ENCODE data around the gene CDK15. TPM values are rescaled to one million over a fixed set of nuclear protein-coding genes. Genes with fewer than 3 reads are reported as not detected.

CDK15 gene
- total RNA-seq, 2 donors from 2014 or later = 0.47 to 0.72 TPM

DNA sequence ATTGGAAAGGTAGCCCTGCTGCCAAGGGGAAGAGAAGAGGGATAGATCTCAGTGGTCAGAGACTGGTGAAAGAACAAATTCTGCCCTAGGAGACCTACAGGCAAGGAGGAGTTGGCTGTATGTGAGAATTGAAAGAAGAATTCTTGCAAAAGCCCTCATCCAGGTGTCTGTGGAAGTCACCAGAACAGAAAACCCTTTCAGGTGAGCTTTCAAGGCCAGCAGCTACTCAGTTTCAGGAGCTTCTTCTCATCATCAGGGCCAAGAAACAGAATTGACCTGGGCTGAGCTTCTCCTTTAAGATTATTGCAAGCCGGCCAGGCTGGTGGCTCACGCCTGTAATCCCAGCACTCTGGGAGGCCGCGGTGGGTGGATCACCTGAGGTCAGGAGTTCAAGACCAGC lies 110.2 kb downstream of the CDK15 start:
- Histone ChIP-seq H3K4me1 (no peaks in the 10 kb centered on the region), H3K4me3 (no peak overlapping the region), H3K9ac (ENCODE audit: low read depth in 2 of 2, low read length in 2 of 2) (no peak overlapping the region), H3K36me3 (no peaks in the 10 kb centered on the region), H3K27me3 (no peaks in the 10 kb centered on the region), H3K27ac (no peak overlapping the region), H3K9me3 (no peaks in the 10 kb centered on the region)
- intact Hi-C loops (cut with DNase I) = no loop called here
- no peak for TF ChIP-seq CTCF (IDR thresholded peaks at IDR 0.05)
- no peak for DNase-seq

- no peaks in the 10 kb centered on the region for H3K9me3 ChIP-seq
- no peak for TF ChIP-seq CTCF (IDR thresholded peaks at IDR 0.05)
- H3K36me3 ChIP-seq = no peaks in the 10 kb centered on the region
- intact Hi-C loops (cut with DNase I) = no loop called here
- H3K27me3 ChIP-seq = no peaks in the 10 kb centered on the region
- H3K4me3 ChIP-seq = no peak overlapping the region
- DNase-seq = no peak
- no peaks in the 10 kb centered on the region for H3K4me1 ChIP-seq
- no peak overlapping the region for H3K27ac ChIP-seq
- H3K9ac ChIP-seq (ENCODE audit: low read depth in 2 of 2, low read length in 2 of 2) = no peak overlapping the region
Measured at GRCh38 chr2:201918616-201919307, 112.4 kb downstream of the CDK15 start.

DNA sequence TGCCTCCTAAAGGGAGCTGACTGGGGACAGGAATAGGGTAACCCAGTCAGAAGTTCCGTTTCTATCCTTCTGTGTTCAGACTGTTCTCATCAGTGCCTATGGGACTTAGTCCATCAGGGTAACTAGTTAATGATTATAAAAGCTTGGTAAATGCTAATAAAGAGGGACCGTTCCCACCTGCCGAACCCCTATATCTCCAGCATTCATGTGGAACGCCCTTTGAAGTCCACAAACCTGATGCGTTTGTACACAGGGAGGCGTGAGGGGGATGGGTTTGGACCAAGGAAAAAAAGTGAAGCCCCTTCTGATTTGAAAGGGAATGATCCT lies 112.9 kb downstream of the CDK15 start:
- intact Hi-C loops (cut with DNase I) = no loop called here
- H3K4me1 ChIP-seq = no peaks in the 10 kb centered on the region
- no peaks in the 10 kb centered on the region for H3K27me3 ChIP-seq
- no peak for DNase-seq
- no peaks in the 10 kb centered on the region for H3K36me3 ChIP-seq
- H3K9me3 ChIP-seq = no peaks in the 10 kb centered on the region
- no peak for TF ChIP-seq CTCF (IDR thresholded peaks at IDR 0.05)
- H3K9ac ChIP-seq (ENCODE audit: low read depth in 2 of 2, low read length in 2 of 2) = no peak overlapping the region
- H3K4me3 ChIP-seq = no peak overlapping the region
- H3K27ac ChIP-seq = no peak overlapping the region

DNA sequence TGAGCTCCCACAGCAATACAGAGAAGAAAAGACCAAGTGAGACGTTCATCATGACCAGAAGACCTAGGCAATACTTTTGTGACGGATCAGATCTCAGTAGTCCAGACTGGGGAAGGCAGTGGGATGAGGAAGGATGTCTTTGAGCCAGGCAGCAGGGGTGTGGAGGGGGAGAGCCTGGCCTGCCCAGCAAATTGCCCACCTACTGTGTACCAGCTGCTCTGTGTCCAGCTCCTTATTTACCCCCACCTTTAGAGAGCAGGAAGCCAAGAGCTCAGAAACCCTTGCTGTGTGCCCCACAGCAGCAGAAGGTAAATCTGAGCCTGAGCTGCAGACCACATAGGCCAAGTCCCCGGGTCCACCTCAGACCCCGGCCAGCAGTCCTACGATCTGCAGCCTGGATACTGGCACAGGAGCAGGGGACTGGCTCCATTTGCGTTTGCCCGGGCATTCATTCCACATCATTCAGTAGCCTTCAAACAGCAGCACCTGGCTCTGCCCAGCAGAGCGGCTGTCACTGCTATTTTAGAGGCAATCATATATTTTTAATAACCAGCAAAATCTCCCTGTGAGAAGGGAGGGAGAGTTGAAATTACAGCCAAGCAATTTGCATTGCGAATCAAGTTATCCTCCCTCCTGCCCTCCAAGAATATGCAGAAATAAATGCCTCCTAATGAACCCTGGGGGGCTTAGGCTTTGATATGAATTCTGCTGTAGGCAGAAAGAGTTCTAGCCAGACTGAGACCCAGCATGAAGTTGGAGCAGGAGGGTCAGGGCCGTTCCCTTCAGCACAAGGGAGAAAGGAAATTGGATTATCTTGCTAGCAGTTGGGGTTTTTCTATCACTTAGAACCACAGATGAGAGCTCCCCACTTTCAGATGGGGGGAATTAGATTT lies 117.3 kb downstream of the CDK15 start:
- no peak for TF ChIP-seq CTCF (IDR thresholded peaks at IDR 0.05)
- intact Hi-C loops (cut with DNase I) = no loop called here
- no peak overlapping the region for H3K9ac ChIP-seq (ENCODE audit: low read depth in 2 of 2, low read length in 2 of 2)

GRCh38 chr2:201924453-201924852 lies 118.1 kb downstream of the CDK15 start:
- no peak for TF ChIP-seq CTCF (IDR thresholded peaks at IDR 0.05)
- Histone ChIP-seq H3K4me1 (no peaks in the 10 kb centered on the region), H3K4me3 (no peak overlapping the region), H3K9ac (ENCODE audit: low read depth in 2 of 2, low read length in 2 of 2) (no peak overlapping the region), H3K27ac (no peak overlapping the region), H3K9me3 (no peaks in the 10 kb centered on the region), H3K36me3 (no peaks in the 10 kb centered on the region), H3K27me3 (no peaks in the 10 kb centered on the region)
- intact Hi-C loops (cut with DNase I) = no loop called here
- no peak for DNase-seq

More for the DNA sequence above, 117.3 kb downstream of the CDK15 start:
- no peaks in the 10 kb centered on the region for H3K4me1 ChIP-seq
- H3K36me3 ChIP-seq = no peaks in the 10 kb centered on the region
- no peaks in the 10 kb centered on the region for H3K9me3 ChIP-seq
- no peak overlapping the region for H3K27ac ChIP-seq
- H3K27me3 ChIP-seq = no peaks in the 10 kb centered on the region
- H3K4me3 ChIP-seq = no peak overlapping the region
- no peak for DNase-seq
